ENCODE results near the gene GABBR1. TPM values are rescaled to one million over a fixed set of nuclear protein-coding genes. Genes with fewer than 3 reads are reported as not detected.

The GABBR1 gene
- total and polyA plus RNA-seq, 2 donors from 2014 or later: 12.7 to 46.7 TPM

DNA sequence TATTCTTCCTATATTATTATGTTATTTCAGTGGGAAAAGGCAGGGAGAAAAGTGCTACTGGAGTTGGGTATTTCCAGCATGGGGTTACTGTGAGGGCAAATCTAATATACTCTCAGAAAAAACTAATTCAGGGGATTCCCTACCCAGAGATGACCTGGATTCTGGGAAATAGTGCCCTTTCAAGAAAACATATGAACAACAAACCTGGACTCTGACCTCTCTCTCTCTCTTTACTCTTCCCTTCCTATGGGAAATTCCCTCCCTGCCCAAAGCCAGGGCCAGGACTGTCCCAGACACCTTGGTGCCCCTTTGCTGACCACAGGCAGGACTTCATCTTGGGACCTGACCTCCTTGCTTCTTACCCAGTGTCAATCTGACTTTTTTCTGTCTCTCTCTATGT, 71.9 kb downstream of the GABBR1 start:
- H3K4me3 ChIP-seq (ENCODE audit: low read length in 3 of 3): no peak overlapping the region
- H3K9ac ChIP-seq (ENCODE audit: low read length in 3 of 3): no peak overlapping the region
- H3K4me1 ChIP-seq (ENCODE audit: control insufficient read depth in 2 of 3, insufficient read depth in 2 of 3, low read depth in 1 of 3, low read length in 3 of 3): no peaks in the 10 kb centered on the region
- H3K27me3 ChIP-seq (ENCODE audit: control insufficient read depth, insufficient read depth, low read length): peaks cover 2% of the 10 kb centered on the region
- intact Hi-C loops (cut with DNase I): no loop called here
- no peak for DNase-seq
- H3K9me3 ChIP-seq (ENCODE audit: control insufficient read depth in 2 of 3, insufficient read depth in 1 of 3, low read length in 3 of 3): no peaks in the 10 kb centered on the region
- no peak overlapping the region for H3K27ac ChIP-seq (ENCODE audit: low read depth in 2 of 2, low read length in 2 of 2)
- H3K36me3 ChIP-seq (ENCODE audit: control insufficient read depth in 2 of 3, insufficient read depth in 3 of 3, low read length in 3 of 3): no peaks in the 10 kb centered on the region
- TF ChIP-seq, protein P1, sequence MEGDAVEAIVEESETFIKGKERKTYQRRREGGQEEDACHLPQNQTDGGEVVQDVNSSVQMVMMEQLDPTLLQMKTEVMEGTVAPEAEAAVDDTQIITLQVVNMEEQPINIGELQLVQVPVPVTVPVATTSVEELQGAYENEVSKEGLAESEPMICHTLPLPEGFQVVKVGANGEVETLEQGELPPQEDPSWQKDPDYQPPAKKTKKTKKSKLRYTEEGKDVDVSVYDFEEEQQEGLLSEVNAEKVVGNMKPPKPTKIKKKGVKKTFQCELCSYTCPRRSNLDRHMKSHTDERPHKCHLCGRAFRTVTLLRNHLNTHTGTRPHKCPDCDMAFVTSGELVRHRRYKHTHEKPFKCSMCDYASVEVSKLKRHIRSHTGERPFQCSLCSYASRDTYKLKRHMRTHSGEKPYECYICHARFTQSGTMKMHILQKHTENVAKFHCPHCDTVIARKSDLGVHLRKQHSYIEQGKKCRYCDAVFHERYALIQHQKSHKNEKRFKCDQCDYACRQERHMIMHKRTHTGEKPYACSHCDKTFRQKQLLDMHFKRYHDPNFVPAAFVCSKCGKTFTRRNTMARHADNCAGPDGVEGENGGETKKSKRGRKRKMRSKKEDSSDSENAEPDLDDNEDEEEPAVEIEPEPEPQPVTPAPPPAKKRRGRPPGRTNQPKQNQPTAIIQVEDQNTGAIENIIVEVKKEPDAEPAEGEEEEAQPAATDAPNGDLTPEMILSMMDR (IDR thresholded peaks at IDR 0.05; ENCODE audit: borderline replicate concordance, extremely low read depth, insufficient read depth): no peak
- FAIRE-seq: no peak

DNA sequence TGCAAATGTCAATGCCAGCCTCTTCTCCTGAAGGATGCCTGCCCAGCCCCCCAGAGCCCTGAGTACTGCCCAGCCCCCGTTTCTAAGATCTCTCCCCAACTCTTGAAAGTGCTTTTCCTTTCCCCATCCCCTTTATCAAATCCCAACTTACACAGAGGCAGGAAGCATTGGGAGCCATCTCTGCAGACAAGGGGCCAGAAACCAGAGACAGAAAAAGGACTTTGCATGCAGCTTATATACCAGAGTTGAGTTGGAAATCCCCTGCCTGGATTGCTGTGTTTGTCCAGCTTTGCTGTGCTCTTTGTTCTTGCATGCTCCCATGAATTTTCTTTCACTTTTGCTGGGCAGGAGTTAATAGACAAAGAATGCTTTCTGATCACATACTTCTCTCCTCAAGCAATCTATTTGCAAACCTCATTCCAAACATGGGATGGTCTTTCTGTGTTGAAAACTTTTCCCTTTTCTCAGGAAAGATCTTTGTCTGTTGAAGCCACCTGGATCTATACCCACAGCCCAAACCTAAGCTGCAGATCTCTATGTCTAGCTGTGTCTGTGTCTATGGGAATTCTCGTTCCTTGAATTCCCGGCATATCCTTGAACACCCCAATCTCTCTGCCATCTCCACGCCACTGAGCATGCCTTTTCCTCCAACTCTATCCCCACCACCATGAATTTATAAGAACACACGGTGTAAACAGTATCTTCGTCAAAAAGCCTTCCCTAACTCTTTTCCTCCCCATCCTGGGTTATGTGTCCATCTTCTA, 73.3 kb downstream of the GABBR1 start, which contains the start of gene UBD:
Gene UBD (minus strand): TSS at position 209 of the 764 bp plus-strand sequence. CDS start 31 bp downstream, at position 178.
- TF ChIP-seq, protein P1 (IDR thresholded peaks at IDR 0.05; ENCODE audit: borderline replicate concordance, extremely low read depth, insufficient read depth): no peak
- Histone ChIP-seq H3K4me3 (ENCODE audit: low read length in 3 of 3) (no peak within 1 kb of the TSS), H3K36me3 (ENCODE audit: control insufficient read depth in 2 of 3, insufficient read depth in 3 of 3, low read length in 3 of 3) (no peaks in the 10 kb centered on the region), H3K27ac (ENCODE audit: low read depth in 2 of 2, low read length in 2 of 2) (no peak within 1 kb of the TSS), H3K4me1 (ENCODE audit: control insufficient read depth in 2 of 3, insufficient read depth in 2 of 3, low read depth in 1 of 3, low read length in 3 of 3) (no peaks in the 10 kb centered on the region), H3K9me3 (ENCODE audit: control insufficient read depth in 2 of 3, insufficient read depth in 1 of 3, low read length in 3 of 3) (no peaks in the 10 kb centered on the region), H3K9ac (ENCODE audit: low read length in 3 of 3) (no peak within 1 kb of the TSS), H3K27me3 (ENCODE audit: control insufficient read depth, insufficient read depth, low read length) (peaks cover 10% of the 10 kb centered on the region)
- no peak for DNase-seq
- no peak for FAIRE-seq
- intact Hi-C loops (cut with DNase I): no loop called here

DNA sequence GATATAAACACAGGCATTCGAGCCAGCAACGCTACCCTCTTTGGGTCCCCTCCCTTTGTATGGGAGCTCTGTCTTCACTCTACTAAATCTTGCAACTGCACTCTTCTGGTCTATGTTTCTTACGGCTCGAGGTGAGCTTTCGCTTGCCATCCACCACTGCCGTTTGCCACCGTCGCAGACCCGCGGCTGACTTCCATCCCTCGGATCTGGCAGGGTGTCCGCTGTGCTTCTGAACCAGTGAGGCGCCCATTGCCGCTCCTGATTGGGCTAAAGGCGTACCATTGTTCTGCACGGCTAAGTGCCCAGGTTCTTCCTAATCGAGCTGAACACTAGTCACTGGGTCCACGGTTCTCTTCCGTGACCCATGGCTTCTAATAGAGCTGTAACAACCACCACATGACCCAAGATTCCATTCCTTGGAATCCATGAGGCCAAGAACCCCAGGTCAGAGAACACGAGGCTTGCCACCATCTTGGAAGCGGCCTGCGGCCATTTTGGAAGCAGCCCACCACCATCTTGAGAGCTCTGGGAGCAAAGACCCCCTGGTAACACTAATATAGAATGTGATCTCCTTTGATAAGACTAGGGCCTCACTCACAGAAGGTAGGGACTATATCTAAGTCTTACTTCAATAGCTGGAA, 74.4 kb downstream of the GABBR1 start:
- Histone ChIP-seq H3K9me3 (ENCODE audit: control insufficient read depth in 2 of 3, insufficient read depth in 1 of 3, low read length in 3 of 3) (no peaks in the 10 kb centered on the region), H3K27me3 (ENCODE audit: control insufficient read depth, insufficient read depth, low read length) (peaks cover 21% of the 10 kb centered on the region), H3K36me3 (ENCODE audit: control insufficient read depth in 2 of 3, insufficient read depth in 3 of 3, low read length in 3 of 3) (no peaks in the 10 kb centered on the region), H3K4me1 (ENCODE audit: control insufficient read depth in 2 of 3, insufficient read depth in 2 of 3, low read depth in 1 of 3, low read length in 3 of 3) (peaks cover 0 to 3% (median 0%) of the 10 kb centered on the region in 3 donors), H3K9ac (ENCODE audit: low read length in 3 of 3) (no peak overlapping the region), H3K27ac (ENCODE audit: low read depth in 2 of 2, low read length in 2 of 2) (no peak overlapping the region), H3K4me3 (ENCODE audit: low read length in 3 of 3) (no peak overlapping the region)
- intact Hi-C loops (cut with DNase I): no loop called here
- no peak for FAIRE-seq
- DNase-seq: no peak
- TF ChIP-seq, protein P1 (IDR thresholded peaks at IDR 0.05; ENCODE audit: borderline replicate concordance, extremely low read depth, insufficient read depth): no peak

All from kidney (tissue), 14 donors.